ENCODE measurements around the gene FAM174B.

DNA sequence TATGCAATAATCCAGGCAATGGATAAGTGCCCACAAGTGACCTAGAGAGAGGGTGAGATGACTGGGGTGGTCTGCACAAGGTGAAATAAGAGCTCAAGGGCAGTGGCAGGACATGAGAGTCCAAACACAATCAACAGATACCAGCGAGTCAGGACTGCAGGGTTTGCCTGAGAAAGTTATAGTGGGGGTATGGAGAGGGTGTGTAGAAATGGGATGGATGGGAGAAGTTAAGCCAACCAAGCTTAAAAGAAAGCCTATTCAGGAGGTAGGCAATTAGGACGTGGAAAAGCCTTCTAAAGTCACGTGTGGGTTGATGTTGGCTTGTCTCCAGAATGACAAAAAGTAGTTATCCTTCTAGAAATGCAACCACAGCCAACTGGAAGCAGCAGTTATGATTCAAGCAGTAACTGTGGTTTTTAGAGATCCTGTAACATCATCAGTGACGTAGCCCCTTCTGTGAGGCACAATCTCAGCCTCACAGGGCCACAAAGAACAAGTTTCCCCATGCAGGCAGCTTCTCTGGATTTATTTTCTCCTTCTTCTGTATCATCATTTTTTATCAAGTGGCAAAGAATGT, 56.1 kb downstream of the FAM174B start:
- TF ChIP-seq, protein P1, sequence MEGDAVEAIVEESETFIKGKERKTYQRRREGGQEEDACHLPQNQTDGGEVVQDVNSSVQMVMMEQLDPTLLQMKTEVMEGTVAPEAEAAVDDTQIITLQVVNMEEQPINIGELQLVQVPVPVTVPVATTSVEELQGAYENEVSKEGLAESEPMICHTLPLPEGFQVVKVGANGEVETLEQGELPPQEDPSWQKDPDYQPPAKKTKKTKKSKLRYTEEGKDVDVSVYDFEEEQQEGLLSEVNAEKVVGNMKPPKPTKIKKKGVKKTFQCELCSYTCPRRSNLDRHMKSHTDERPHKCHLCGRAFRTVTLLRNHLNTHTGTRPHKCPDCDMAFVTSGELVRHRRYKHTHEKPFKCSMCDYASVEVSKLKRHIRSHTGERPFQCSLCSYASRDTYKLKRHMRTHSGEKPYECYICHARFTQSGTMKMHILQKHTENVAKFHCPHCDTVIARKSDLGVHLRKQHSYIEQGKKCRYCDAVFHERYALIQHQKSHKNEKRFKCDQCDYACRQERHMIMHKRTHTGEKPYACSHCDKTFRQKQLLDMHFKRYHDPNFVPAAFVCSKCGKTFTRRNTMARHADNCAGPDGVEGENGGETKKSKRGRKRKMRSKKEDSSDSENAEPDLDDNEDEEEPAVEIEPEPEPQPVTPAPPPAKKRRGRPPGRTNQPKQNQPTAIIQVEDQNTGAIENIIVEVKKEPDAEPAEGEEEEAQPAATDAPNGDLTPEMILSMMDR (IDR thresholded peaks at IDR 0.05; ENCODE audit: insufficient read depth, low read length), result no peak
- TF ChIP-seq, protein P2, sequence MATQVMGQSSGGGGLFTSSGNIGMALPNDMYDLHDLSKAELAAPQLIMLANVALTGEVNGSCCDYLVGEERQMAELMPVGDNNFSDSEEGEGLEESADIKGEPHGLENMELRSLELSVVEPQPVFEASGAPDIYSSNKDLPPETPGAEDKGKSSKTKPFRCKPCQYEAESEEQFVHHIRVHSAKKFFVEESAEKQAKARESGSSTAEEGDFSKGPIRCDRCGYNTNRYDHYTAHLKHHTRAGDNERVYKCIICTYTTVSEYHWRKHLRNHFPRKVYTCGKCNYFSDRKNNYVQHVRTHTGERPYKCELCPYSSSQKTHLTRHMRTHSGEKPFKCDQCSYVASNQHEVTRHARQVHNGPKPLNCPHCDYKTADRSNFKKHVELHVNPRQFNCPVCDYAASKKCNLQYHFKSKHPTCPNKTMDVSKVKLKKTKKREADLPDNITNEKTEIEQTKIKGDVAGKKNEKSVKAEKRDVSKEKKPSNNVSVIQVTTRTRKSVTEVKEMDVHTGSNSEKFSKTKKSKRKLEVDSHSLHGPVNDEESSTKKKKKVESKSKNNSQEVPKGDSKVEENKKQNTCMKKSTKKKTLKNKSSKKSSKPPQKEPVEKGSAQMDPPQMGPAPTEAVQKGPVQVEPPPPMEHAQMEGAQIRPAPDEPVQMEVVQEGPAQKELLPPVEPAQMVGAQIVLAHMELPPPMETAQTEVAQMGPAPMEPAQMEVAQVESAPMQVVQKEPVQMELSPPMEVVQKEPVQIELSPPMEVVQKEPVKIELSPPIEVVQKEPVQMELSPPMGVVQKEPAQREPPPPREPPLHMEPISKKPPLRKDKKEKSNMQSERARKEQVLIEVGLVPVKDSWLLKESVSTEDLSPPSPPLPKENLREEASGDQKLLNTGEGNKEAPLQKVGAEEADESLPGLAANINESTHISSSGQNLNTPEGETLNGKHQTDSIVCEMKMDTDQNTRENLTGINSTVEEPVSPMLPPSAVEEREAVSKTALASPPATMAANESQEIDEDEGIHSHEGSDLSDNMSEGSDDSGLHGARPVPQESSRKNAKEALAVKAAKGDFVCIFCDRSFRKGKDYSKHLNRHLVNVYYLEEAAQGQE (IDR thresholded peaks at IDR 0.05; ENCODE audit: insufficient replicate concordance, low read depth), result no peak
- no peak for TF ChIP-seq SPI1 (IDR thresholded peaks at IDR 0.05; ENCODE audit: borderline replicate concordance, low read depth)
- no peak for TF ChIP-seq POLR2AphosphoS5 (IDR thresholded peaks at IDR 0.05; ENCODE audit: low read depth)

Measured in HL-60 (cell line).